GM12878 (cell line): ENCODE results near the gene HK2. TPM values are rescaled to one million over a fixed set of nuclear protein-coding genes. Genes with fewer than 3 reads are reported as not detected.
"Not testable (repeated sequence)": the region's sequence is repeated elsewhere in the genome, so short reads cannot be mapped to it uniquely, and the experiment has no call there.

Source experiments
- ATAC-seq: fragments of 200-7000 bp; cut with Tn5 transposase; 3 replicates; pipeline ENCODE4 v1.9.1; 2020; ENCODE audit warnings: mild to moderate bottlenecking, moderate library complexity
- BruUV-seq: library from RNA; stranded (reverse); fragments of 400-500 nt; replicated peaks from 2 replicates; lab custom pipeline; 2021; lab: Mats Ljungman, UMichigan
- CTCF ChIA-PET: fragments of 300-600 bp; sonication (Branson Sonifier 250); formaldehyde crosslinking; extraction: SDS; loops from one replicate; lab custom pipeline; 2021; ENCODE audit warnings: inconsistent platforms; lab: Yijun Ruan, JAX
- POLR2A ChIA-PET: fragments of 350-600 bp; formaldehyde crosslinking; extraction: SDS; loops from one replicate; lab custom pipeline; 2021; ENCODE audit warnings: inconsistent platforms; lab: Charles Lee
- RAD21 ChIA-PET: fragments of 300-600 bp; sonication (Branson Sonifier 250); formaldehyde crosslinking; loops from one replicate; lab custom pipeline; 2023; ENCODE audit warnings: antibody characterized with exemption; ENCODE audit not compliant: unreplicated experiment; lab: Charles Lee
- SMC1A ChIA-PET: fragments of 300-600 bp; sonication (Branson Sonifier 250); formaldehyde crosslinking; loops from one replicate; lab custom pipeline; 2023; ENCODE audit not compliant: unreplicated experiment, uncharacterized antibody; lab: Charles Lee
- DNase-seq: peaks from one replicate; pipeline ENCODE4 v3.0.0-alpha.2; 2011; ENCODE audit warnings: low read depth, low spot score
- FAIRE-seq: peaks from 3 replicates; lab custom pipeline; 2011; peaks lifted over from hg19 to GRCh38; lab: Jason Lieb, UNC
- H2AFZ ChIP-seq: 2 replicates; pipeline ENCODE4 v1.6.0; 2011; ENCODE audit warnings: low read depth, low read length, control low read depth; ENCODE audit not compliant: control insufficient read depth
- H3K27ac ChIP-seq: 2 replicates; pipeline ENCODE4 v1.5.1; 2011; ENCODE audit warnings: control low read depth; ENCODE audit not compliant: control insufficient read depth, insufficient read depth
- H3K27me3 ChIP-seq, 2 experiments: replicated peaks in 1 of 2; 2 replicates each; pipeline versions ENCODE4 v1.6.0 to v1.6.1; 2011; ENCODE audit warnings: low read length in 1 of 2; ENCODE audit not compliant: control insufficient read depth in 2 of 2, insufficient read depth in 2 of 2
- H3K36me3 ChIP-seq, 2 experiments: 2 replicates each; pipeline ENCODE4 v1.5.1; 2011; ENCODE audit warnings: low read length in 1 of 2; ENCODE audit not compliant: control insufficient read depth in 2 of 2, insufficient read depth in 2 of 2
- H3K4me1 ChIP-seq: 2 replicates; pipeline ENCODE4 v1.6.1; 2011; ENCODE audit warnings: mild to moderate bottlenecking, low read length, moderate library complexity, mixed read lengths; ENCODE audit not compliant: control insufficient read depth, insufficient read depth
- H3K4me2 ChIP-seq: 2 replicates; pipeline ENCODE4 v1.6.0; 2011; ENCODE audit warnings: control low read depth; ENCODE audit not compliant: control insufficient read depth, insufficient read depth
- H3K4me3 ChIP-seq: fragments of 200-600 bp; sonication (generic); 2 replicates; pipeline ENCODE4 v1.5.1; 2016
- H3K79me2 ChIP-seq: 2 replicates; pipeline ENCODE4 v1.6.0; 2011; ENCODE audit warnings: low read length; ENCODE audit not compliant: control insufficient read depth, insufficient read depth
- H3K9ac ChIP-seq: 2 replicates; pipeline ENCODE4 v1.8.0; 2011; ENCODE audit warnings: low read length, control low read depth, mixed read lengths; ENCODE audit not compliant: control insufficient read depth, insufficient read depth
- H3K9me3 ChIP-seq: replicated peaks from 3 replicates; pipeline ENCODE4 v1.5.1; 2011; ENCODE audit warnings: mild to moderate bottlenecking, low read length; ENCODE audit not compliant: control insufficient read depth, insufficient read depth
- H4K20me1 ChIP-seq: 2 replicates; pipeline ENCODE4 v1.6.0; 2011; ENCODE audit not compliant: control insufficient read depth, insufficient read depth
- ELK1 ChIP-seq: IDR thresholded peaks from 2 replicates; pipeline ENCODE4 v1.6.1; 2012; ENCODE audit warnings: low read depth, low read length, improper control_type of control experiment
- HSF1 ChIP-seq: fragments of 150-350 bp; IDR thresholded peaks from 2 replicates; pipeline ENCODE4 v1.6.1; 2014; ENCODE audit warnings: mild to moderate bottlenecking, low read depth, low read length
- KLF5 ChIP-seq: fragments of 450-650 bp; IDR thresholded peaks from 2 replicates; pipeline ENCODE4 v1.6.1; 2014; ENCODE audit warnings: mild to moderate bottlenecking; ENCODE audit not compliant: partially characterized antibody
- WGBS: methylation state at CpG from one replicate; pipeline ENCODE4 v1.1.6; 2016; ENCODE audit warnings: low lambda C conversion rate; ENCODE audit not compliant: insufficient replicate concordance, insufficient coverage; ENCODE audit errors: missing lambda C conversion rate; 5-methylcytosine and 5-hydroxymethylcytosine counted together
- in situ Hi-C: fragments of 300-500 bp; cut with MboI; formaldehyde crosslinking; loops from 9 replicates; pipeline ENCODE4 v1.14.3; 2018; ENCODE audit warnings: mixed read lengths
- intact Hi-C: fragments of 100-400 bp; cut with micrococcal nuclease; formaldehyde crosslinking; loops from one replicate; pipeline ENCODE4 v1.14.2; 2022; ENCODE audit not compliant: unreplicated experiment
- polyA plus RNA-seq, 11 experiments: library from polyadenylated mRNA; depleted of rRNA in 4 of 11; unstranded in 6 of 11; stranded (reverse) in 5 of 11; fragments of >200 nt; fragmentation: Nextera tagmentation in 4 of 11; fragmentation: Illumina TruSeq in 1 of 11; extraction: Ambion mirVana in 4 of 11; extraction: Trizol in 1 of 11; gene quantifications; 1 replicate in 1 of 11; 2 replicates in 10 of 11; pipeline versions ENCODE4 v1.2.1 to v1.2.3, GENCODE V29; 2011 to 2016; ENCODE audit warnings: inconsistent platforms in 2 of 11, missing spikeins in 2 of 11, low read depth in 1 of 11
- total RNA-seq, 4 experiments: library from RNA; depleted of rRNA in 3 of 4; stranded (reverse); fragments of >200 nt in 3 of 4; fragmentation: Illumina TruSeq in 1 of 4; extraction: Trizol in 1 of 4; gene quantifications; 2 replicates each; pipeline versions ENCODE4 v1.2.1 to v1.2.3, GENCODE V29; 2013 to 2021

HK2 gene
- total and polyA plus RNA-seq, 10 of the 15 experiments (the other 5 are each of a cell fraction or from before 2014, with no cell fraction given) = 5.0 to 73.1 (median 20.2) TPM

- Histone ChIP-seq H3K4me2 (no peak overlapping the region), H3K27ac (no peak overlapping the region), H3K79me2 (no peaks in the 10 kb centered on the region), H3K9ac (no peak overlapping the region), H4K20me1 (no peaks in the 10 kb centered on the region), H2AFZ (no peak overlapping the region), H3K27me3 (no peaks in the 10 kb centered on the region), H3K9me3 (no peaks in the 10 kb centered on the region), H3K4me3 (no peak overlapping the region), H3K36me3 (no peaks in the 10 kb centered on the region), H3K4me1 (no peaks in the 10 kb centered on the region)
- ChIA-PET SMC1A (interaction anchor here (0.7 kb wide), 1 partner anchor 435 kb away, joined by 3 read pairs; no protein-coding TSS in a partner anchor), CTCF (interaction anchor here (0.6 kb wide), 1 partner anchor 45 kb away, joined by 3 read pairs; no protein-coding TSS in a partner anchor), POLR2A (no interaction called here), RAD21 (no interaction called here)
- no peak for DNase-seq
- no peak for FAIRE-seq
- no TSS peak for BruUV-seq
- WGBS = 74% methylated on average over 5 of the region's 5 CpGs
- in situ Hi-C loops = no loop called here
- no peak for ATAC-seq
- intact Hi-C loops = no loop called here
- TF ChIP-seq ELK1 (no peak), HSF1 (no peak), KLF5 (no peak)
Measured at GRCh38 chr2:74906395-74906794, 72.5 kb downstream of the HK2 start.

GRCh38 chr2:74907560-74907959 lies 73.6 kb downstream of the HK2 start:
- intact Hi-C loops, H4K20me1 ChIP-seq, RAD21 ChIA-PET, H3K27ac ChIP-seq, H2AFZ ChIP-seq, FAIRE-seq, H3K4me3 ChIP-seq, DNase-seq, ATAC-seq, H3K9ac ChIP-seq, H3K36me3 ChIP-seq, H3K4me1 ChIP-seq, H3K4me2 ChIP-seq, H3K9me3 ChIP-seq, BruUV-seq, H3K27me3 ChIP-seq, in situ Hi-C loops, H3K79me2 ChIP-seq: not testable (repeated sequence)
- SMC1A ChIA-PET = interaction anchor here (0.7 kb wide), 1 partner anchor 17 kb away, joined by 4 read pairs; no protein-coding TSS in a partner anchor
- 40% methylated on average over 5 of the region's 5 CpGs for WGBS
- POLR2A ChIA-PET = interaction anchor here (0.6 to 0.7 kb wide), 2 partner anchors 80 to 703 kb away, joined by 3 read pairs; no protein-coding TSS in a partner anchor
- CTCF ChIA-PET = interaction anchor here (0.7 to 2.3 kb wide), 2 partner anchors 12 to 712 kb away, joined by 4 to 7 read pairs; no protein-coding TSS in a partner anchor
